ENCODE measurements around the gene ABHD16B. TPM values are rescaled to one million over a fixed set of nuclear protein-coding genes. Genes with fewer than 3 reads are reported as not detected.
"Not testable (repeated sequence)": the region's sequence is repeated elsewhere in the genome, so short reads cannot be mapped to it uniquely, and the experiment has no call there.

Gene ABHD16B
- total RNA-seq, 1 donor from 2014 or later = not detected

- Mint-ChIP-seq H3K27ac (no peak overlapping the region), H3K27me3 (ENCODE audit: low read depth) (peaks cover 2% of the 10 kb centered on the region), H3K4me3 (no peak overlapping the region), H3K36me3 (no peaks in the 10 kb centered on the region), H3K4me1 (peaks cover 4% of the 10 kb centered on the region), H3K9me3 (no peaks in the 10 kb centered on the region)
- DNase-seq (ENCODE audit: low spot score in 2 of 2, unreplicated experiment in 2 of 2) = no peak
- no peak for TF ChIP-seq CTCF (IDR thresholded peaks at IDR 0.05; ENCODE audit: unreplicated experiment)
These were observed 13.9 kb upstream of the ABHD16B start for GRCh38 chr20:63847237-63848002.

- Mint-ChIP-seq H3K9me3 (no peaks in the 10 kb centered on the region), H3K4me3 (no peak overlapping the region), H3K36me3 (no peaks in the 10 kb centered on the region), H3K4me1 (peaks cover 4% of the 10 kb centered on the region), H3K27me3 (ENCODE audit: low read depth) (peaks cover 2% of the 10 kb centered on the region), H3K27ac (no peak overlapping the region)
- no peak for DNase-seq (ENCODE audit: low spot score in 2 of 2, unreplicated experiment in 2 of 2)
- no peak for TF ChIP-seq CTCF (IDR thresholded peaks at IDR 0.05; ENCODE audit: unreplicated experiment)
These were observed 13.0 kb upstream of the ABHD16B start for GRCh38 chr20:63848003-63848911.

- Mint-ChIP-seq H3K9me3 (no peaks in the 10 kb centered on the region), H3K4me3 (no peak overlapping the region), H3K27ac (no peak overlapping the region), H3K27me3 (ENCODE audit: low read depth) (peaks cover 2% of the 10 kb centered on the region), H3K4me1 (peaks cover 6% of the 10 kb centered on the region), H3K36me3 (no peaks in the 10 kb centered on the region)
- no peak for DNase-seq (ENCODE audit: low spot score in 2 of 2, unreplicated experiment in 2 of 2)
- no peak for TF ChIP-seq CTCF (IDR thresholded peaks at IDR 0.05; ENCODE audit: unreplicated experiment)
These were observed 10.4 kb upstream of the ABHD16B start for GRCh38 chr20:63850689-63851547.

GRCh38 chr20:63851548-63851943, 9.8 kb upstream of the ABHD16B start:
- not testable (repeated sequence) for H3K27me3 Mint-ChIP-seq (ENCODE audit: low read depth); H3K9me3 Mint-ChIP-seq; H3K4me3 Mint-ChIP-seq; DNase-seq (ENCODE audit: low spot score in 2 of 2, unreplicated experiment in 2 of 2); H3K36me3 Mint-ChIP-seq; H3K27ac Mint-ChIP-seq; H3K4me1 Mint-ChIP-seq

- H3K4me3 Mint-ChIP-seq; H3K27ac Mint-ChIP-seq; H3K9me3 Mint-ChIP-seq; H3K27me3 Mint-ChIP-seq (ENCODE audit: low read depth); H3K36me3 Mint-ChIP-seq; DNase-seq (ENCODE audit: low spot score in 2 of 2, unreplicated experiment in 2 of 2): not testable (repeated sequence)
- H3K4me1 Mint-ChIP-seq = peaks cover 25% of the 10 kb centered on the region
These were observed 7.6 kb upstream of the ABHD16B start for GRCh38 chr20:63853733-63854068.

GRCh38 chr20:63854069-63854765, 7.1 kb upstream of the ABHD16B start:
- Mint-ChIP-seq H3K36me3 (no peaks in the 10 kb centered on the region), H3K4me1 (peaks cover 30% of the 10 kb centered on the region), H3K4me3 (no peak overlapping the region), H3K9me3 (no peaks in the 10 kb centered on the region), H3K27me3 (ENCODE audit: low read depth) (peaks cover 2% of the 10 kb centered on the region), H3K27ac (no peak overlapping the region)
- DNase-seq (ENCODE audit: low spot score in 2 of 2, unreplicated experiment in 2 of 2) = no peak
- TF ChIP-seq CTCF (IDR thresholded peaks at IDR 0.05; ENCODE audit: unreplicated experiment) = no peak
